Measurements from ENCODE around the gene HINFP. TPM values are rescaled to one million over a fixed set of nuclear protein-coding genes. Genes with fewer than 3 reads are reported as not detected.

HINFP gene
- total RNA-seq, 2 donors from 2014 or later: 13.4 to 34.7 TPM

GRCh38 chr11:119089319-119089718 is 32.1 kb upstream of the HINFP start:
- Histone ChIP-seq H3K9me3 (no peaks in the 10 kb centered on the region), H3K4me3 (no peak overlapping the region), H3K27me3 (replicated peaks; ENCODE audit: insufficient read depth) (no peaks in the 10 kb centered on the region), H3K4me1 (ENCODE audit: control insufficient read depth in 1 of 2, low read depth in 2 of 2) (peaks cover 16 to 32% of the 10 kb centered on the region in 2 donors), H3K27ac (no peak overlapping the region), H3K36me3 (no peaks in the 10 kb centered on the region)
- DNase-seq (ENCODE audit: low spot score): no peak
- no peak for ATAC-seq (ENCODE audit: insufficient number of reproducible peaks, low FRiP score, low read depth)
- no peak for TF ChIP-seq CTCF (IDR thresholded peaks at IDR 0.05)

DNA sequence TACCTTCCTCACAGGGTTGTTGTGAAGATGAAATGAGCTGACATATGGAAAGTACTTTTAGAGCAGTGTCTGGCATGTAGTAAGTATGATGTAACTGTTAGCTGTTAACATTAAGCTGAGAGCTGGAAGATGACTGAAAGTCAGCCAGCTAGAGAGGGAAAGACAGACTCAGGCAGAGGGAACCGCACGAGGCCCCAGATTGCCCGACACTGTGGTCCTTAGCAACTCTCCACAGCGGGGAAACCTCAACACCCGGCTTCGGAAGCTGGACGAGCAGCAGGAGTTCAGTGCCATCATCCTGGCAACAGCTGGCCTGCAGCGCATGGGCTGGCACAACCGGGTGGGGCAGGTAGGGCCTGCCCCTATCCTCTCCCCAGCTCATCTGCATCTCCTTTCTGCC is 30.2 kb upstream of the HINFP start:
- DNase-seq (ENCODE audit: low spot score) (no peak), ATAC-seq (ENCODE audit: insufficient number of reproducible peaks, low FRiP score, low read depth) (no peak)
- Histone ChIP-seq H3K36me3 (no peaks in the 10 kb centered on the region), H3K4me3 (no peak overlapping the region), H3K27me3 (replicated peaks; ENCODE audit: insufficient read depth) (no peaks in the 10 kb centered on the region), H3K9me3 (no peaks in the 10 kb centered on the region), H3K4me1 (ENCODE audit: control insufficient read depth in 1 of 2, low read depth in 2 of 2) (peaks cover 16 to 24% of the 10 kb centered on the region in 2 donors), H3K27ac (no peak overlapping the region)
- no peak for TF ChIP-seq CTCF (IDR thresholded peaks at IDR 0.05)

GRCh38 chr11:119091966-119092879 is 29.2 kb upstream of the HINFP start:
- H3K27ac ChIP-seq: peak overlapping the region in 1 of 2 donors; percentile 88

DNA sequence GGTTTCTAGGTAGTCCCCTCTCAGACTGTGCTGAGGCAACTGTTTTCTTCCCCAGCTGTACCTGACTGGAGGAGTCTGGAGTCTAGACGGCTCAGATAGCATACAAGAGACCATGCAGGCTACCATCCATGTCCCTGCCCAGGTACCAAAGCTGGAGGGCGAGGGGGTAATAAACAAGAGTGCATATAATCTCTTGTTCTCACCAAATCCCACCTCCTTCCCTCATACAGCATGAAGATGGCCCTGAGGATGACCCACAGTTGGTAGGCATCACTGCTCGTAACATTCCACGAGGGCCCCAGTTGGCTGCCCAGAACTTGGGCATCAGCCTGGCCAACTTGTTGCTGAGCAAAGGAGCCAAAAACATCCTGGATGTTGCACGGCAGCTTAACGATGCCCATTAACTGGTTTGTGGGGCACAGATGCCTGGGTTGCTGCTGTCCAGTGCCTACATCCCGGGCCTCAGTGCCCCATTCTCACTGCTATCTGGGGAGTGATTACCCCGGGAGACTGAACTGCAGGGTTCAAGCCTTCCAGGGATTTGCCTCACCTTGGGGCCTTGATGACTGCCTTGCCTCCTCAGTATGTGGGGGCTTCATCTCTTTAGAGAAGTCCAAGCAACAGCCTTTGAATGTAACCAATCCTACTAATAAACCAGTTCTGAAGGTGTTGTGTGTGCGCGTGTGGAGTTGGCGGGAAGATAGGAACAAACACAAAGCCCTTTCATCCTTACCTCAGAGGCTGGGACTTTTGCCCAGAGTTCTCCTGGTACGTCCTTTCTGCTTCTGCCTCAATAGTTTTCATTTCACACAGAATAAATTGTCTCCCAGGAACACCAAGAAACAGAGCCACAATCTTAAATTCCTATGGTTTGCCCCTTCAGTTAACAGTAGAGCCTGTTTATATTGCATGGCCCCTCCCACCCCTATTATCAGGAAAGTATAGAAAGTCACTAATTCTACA is 28.2 kb upstream of the HINFP start:
- Histone ChIP-seq H3K4me1 (ENCODE audit: control insufficient read depth in 1 of 2, low read depth in 2 of 2) (peaks cover 16 to 23% of the 10 kb centered on the region in 2 donors), H3K27ac (peak overlapping the region; percentile 88 to 95), H3K27me3 (replicated peaks; ENCODE audit: insufficient read depth) (no peaks in the 10 kb centered on the region), H3K36me3 (peaks cover 18% of the 10 kb centered on the region), H3K4me3 (peak overlapping the region; percentile 86), H3K9me3 (no peaks in the 10 kb centered on the region)
- no peak for TF ChIP-seq CTCF (IDR thresholded peaks at IDR 0.05)
- no peak for ATAC-seq (ENCODE audit: insufficient number of reproducible peaks, low FRiP score, low read depth)
- no peak for DNase-seq (ENCODE audit: low spot score)

More at GRCh38 chr11:119091966-119092879, 29.2 kb upstream of the HINFP start:
- Histone ChIP-seq H3K4me3 (no peak overlapping the region), H3K9me3 (no peaks in the 10 kb centered on the region), H3K36me3 (peaks cover 9% of the 10 kb centered on the region), H3K27me3 (replicated peaks; ENCODE audit: insufficient read depth) (no peaks in the 10 kb centered on the region), H3K4me1 (ENCODE audit: control insufficient read depth in 1 of 2, low read depth in 2 of 2) (peaks cover 16 to 23% of the 10 kb centered on the region in 2 donors)
- ATAC-seq (ENCODE audit: insufficient number of reproducible peaks, low FRiP score, low read depth) (no peak), DNase-seq (ENCODE audit: low spot score) (no peak)
- TF ChIP-seq CTCF (IDR thresholded peaks at IDR 0.05): no peak

Data from thoracic aorta (tissue), 2 donors.